Measurements from ENCODE around the gene ANO2.

ANO2 gene

DNA sequence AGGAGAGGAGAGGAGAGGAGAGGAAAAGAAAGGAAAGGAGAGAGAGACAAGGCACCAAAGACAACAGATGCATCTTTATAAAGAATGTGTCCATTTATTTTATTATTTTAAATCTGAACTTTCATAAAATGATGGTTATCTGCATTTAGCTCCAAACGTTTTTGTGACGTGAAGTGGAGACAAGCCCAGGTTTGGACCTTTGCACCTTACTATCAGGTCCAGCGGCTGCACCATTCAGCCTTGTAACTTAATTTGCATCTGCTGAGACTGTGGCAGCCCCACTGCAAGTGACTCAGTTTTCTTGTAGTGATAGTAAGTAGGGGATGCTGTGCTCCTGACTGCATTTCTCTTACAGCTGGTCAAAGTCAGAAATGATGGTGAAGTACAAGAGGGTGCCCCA is 382.5 kb downstream of the ANO2 start:
- in situ Hi-C loops (cut with HindIII; ENCODE audit: low sequenced_read_pairs) = no loop called here
- no peak for DNase-seq (ENCODE audit: low read depth, low spot score)
- H3K4me3 ChIP-seq (ENCODE audit: low read depth, low read length) = no peak overlapping the region
- no peak for TF ChIP-seq CTCF (IDR thresholded peaks at IDR 0.05; ENCODE audit: low read depth, low read length)

DNA sequence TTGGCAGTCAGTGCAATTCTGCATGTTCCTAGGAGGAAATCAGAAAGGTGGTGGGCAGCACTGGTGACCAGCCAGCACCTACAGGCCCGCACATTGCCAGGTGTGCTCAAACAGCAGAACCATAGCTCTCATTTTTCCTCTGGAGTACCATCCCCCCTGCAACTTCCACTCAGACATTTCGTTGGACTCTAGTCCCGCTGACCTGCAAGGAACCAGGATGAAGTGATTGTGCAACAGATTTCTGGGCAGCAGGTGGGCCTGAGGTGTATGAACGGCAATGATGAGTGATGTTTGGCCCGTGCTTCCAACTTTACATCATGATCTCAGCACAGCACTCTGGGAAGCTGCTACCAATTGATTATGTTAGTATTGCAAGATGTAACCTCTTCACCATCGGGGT is 383.2 kb downstream of the ANO2 start:
- no peak for TF ChIP-seq CTCF (IDR thresholded peaks at IDR 0.05; ENCODE audit: low read depth, low read length)
- in situ Hi-C loops (cut with HindIII; ENCODE audit: low sequenced_read_pairs) = no loop called here
- no peak for DNase-seq (ENCODE audit: low read depth, low spot score)
- no peak overlapping the region for H3K4me3 ChIP-seq (ENCODE audit: low read depth, low read length)

GRCh38 chr12:5561057-5561456 is 384.0 kb downstream of the ANO2 start:
- no peak for DNase-seq (ENCODE audit: low read depth, low spot score)
- in situ Hi-C loops (cut with HindIII; ENCODE audit: low sequenced_read_pairs) = no loop called here
- no peak overlapping the region for H3K4me3 ChIP-seq (ENCODE audit: low read depth, low read length)
- TF ChIP-seq CTCF (IDR thresholded peaks at IDR 0.05; ENCODE audit: low read depth, low read length) = no peak

DNA sequence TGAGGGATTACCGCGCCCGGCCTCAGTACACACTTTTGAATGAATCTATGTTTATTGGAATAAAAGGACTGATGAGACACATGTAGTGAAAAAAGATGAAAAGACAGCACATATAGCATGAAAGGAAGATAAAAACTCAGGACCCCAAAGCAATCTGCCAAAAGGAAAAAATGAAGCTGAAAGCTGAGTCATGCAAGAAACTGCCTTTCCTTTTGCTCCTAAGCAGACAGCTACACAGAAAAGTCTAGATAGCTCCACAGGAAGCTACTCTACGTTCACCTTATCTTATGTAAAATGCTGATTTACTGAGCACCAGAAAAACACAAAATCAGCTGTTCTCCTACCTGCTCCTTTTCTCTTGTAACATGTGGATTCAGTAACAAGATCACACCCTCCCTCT is 384.8 kb downstream of the ANO2 start:
- in situ Hi-C loops (cut with HindIII; ENCODE audit: low sequenced_read_pairs) = no loop called here
- H3K4me3 ChIP-seq (ENCODE audit: low read depth, low read length) = no peak overlapping the region
- no peak for DNase-seq (ENCODE audit: low read depth, low spot score)
- no peak for TF ChIP-seq CTCF (IDR thresholded peaks at IDR 0.05; ENCODE audit: low read depth, low read length)

- DNase-seq (ENCODE audit: low read depth, low spot score) = no peak
- in situ Hi-C loops (cut with HindIII; ENCODE audit: low sequenced_read_pairs) = no loop called here
- H3K4me3 ChIP-seq (ENCODE audit: low read depth, low read length) = no peak overlapping the region
- TF ChIP-seq CTCF (IDR thresholded peaks at IDR 0.05; ENCODE audit: low read depth, low read length) = no peak
Measured at GRCh38 chr12:5557906-5558305, 387.2 kb downstream of the ANO2 start.

DNA sequence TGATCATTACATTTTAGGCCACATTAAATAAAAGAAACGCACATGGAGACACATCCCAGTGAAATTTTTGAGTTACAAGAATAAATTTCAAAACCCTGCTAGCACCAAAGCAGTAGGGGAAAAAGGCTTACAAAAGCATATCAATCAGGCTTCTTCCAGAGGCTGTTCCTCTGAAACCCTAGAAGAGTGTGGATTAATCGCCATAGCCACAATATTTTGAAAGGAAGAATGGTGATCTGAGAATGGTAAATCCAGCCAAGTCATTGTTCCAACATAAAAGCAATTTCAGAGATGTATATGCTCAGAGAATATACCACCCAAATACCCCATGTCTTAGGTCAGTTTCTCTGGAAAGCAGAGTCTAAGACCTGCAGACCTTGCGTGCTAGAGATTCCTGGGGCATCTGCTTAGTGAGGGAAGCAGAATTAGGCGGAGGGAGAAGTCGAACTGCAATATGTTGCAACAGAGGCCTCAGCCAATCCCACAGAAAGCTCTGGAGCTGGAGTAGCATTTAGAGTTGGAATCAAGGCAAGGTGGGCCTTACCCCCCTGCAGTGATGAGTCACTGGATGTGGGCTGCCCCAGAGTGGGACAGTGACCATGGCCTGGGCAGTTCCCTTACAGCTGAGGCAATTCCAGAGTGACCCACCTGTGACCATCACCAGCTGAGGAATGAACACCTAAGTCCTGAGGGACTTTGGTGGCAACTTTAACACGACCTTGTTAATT is 387.9 kb downstream of the ANO2 start:
- H3K4me3 ChIP-seq (ENCODE audit: low read depth, low read length) = no peak overlapping the region
- no peak for DNase-seq (ENCODE audit: low read depth, low spot score)
- TF ChIP-seq CTCF (IDR thresholded peaks at IDR 0.05; ENCODE audit: low read depth, low read length) = no peak
- in situ Hi-C loops (cut with HindIII; ENCODE audit: low sequenced_read_pairs) = no loop called here
